GM04504 (cell line): ENCODE results near the gene KCNA10.
"Not testable (repeated sequence)": the region's sequence is repeated elsewhere in the genome, so short reads cannot be mapped to it uniquely, and the experiment has no call there.

ENCODE experiments used
- DNase-seq: peaks from one replicate; pipeline ENCODE4 v3.0.0-alpha.2; 2012; ENCODE audit warnings: low read depth

Gene KCNA10

DNA sequence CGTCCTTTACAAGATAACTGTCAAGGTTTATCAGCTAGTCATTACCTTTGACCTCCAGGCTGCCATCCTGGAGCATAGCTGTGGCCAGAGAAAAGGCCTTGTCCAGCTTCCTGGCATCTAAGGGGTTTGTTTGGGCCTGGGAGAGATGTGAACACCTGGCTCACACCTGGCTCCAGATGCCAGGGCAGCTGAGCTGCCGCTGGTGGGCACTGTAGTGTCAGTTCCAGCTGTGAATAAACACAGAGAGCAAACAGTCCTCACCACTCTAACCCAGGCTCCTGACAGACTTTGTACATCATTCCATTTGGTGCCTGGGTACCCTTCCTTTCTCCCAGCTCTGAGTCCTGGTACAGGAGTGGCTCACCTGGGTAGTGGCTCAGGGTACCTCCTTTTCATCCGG lies 14.3 kb upstream of the KCNA10 start:
- DNase-seq: no peak

DNA sequence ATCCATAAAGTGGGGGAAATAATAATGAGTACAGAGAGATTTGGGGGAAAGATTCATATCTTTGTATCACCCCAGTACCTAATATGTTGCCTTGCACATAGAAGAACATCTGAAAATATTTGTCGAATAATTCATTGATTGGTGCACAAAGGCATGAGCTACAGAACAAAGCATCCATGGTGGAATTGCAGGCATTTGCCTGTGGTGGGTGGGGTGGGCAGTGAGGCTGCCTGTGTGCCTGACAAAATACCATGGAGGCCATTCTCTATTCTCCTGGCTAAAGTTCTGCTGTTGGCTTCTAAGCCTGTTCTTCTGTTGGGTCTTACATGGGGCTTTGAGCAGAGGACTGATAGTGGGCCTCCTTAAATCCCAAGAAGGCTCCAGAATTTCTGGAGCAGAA lies 10.0 kb upstream of the KCNA10 start:
- no peak for DNase-seq

DNA sequence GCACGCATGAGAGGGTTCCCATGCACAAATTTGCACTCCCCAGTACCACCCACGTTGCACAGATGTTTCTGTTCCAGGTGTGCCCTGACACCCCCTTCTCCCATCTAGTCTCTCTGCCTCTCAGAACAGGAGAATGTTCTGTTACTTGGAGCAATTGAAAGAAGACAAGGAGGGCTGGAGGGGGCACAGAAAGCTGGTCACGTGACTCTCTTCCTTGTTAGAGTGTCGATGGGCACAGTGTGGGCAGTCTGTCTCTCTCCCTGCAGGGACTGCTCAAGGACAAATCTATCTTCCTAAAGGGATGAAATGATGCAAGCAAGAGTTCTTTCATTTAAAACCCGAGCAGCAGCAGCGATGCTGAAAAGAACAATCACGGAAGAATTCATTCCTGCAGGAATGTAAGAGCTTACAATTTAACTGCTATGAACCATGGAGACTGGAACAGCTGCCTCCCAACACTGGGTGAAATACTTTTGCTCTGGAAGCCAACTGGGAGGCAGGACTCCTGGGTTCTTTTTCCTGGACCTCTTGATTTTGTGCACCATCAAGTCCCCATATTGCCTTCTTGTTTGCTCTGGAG lies 7.3 kb upstream of the KCNA10 start:
- no peak for DNase-seq

DNA sequence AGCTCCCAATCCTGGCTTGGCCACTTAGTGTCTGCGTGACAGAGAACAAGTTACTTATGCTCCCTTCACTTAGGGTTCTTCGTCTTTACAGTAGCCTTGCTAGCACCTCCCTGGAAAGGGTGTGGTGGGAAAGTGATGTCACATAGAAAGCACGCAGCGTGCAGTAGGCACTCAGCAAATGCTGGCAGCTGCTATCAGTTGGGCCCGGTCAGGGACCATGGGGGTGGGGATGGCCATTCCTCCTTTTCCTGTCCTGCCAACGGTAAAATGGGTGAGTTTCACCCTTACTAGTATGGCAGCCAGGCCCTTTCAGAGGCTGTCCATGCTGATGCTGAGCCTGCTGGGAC lies 6.2 kb upstream of the KCNA10 start:
- no peak for DNase-seq

DNA sequence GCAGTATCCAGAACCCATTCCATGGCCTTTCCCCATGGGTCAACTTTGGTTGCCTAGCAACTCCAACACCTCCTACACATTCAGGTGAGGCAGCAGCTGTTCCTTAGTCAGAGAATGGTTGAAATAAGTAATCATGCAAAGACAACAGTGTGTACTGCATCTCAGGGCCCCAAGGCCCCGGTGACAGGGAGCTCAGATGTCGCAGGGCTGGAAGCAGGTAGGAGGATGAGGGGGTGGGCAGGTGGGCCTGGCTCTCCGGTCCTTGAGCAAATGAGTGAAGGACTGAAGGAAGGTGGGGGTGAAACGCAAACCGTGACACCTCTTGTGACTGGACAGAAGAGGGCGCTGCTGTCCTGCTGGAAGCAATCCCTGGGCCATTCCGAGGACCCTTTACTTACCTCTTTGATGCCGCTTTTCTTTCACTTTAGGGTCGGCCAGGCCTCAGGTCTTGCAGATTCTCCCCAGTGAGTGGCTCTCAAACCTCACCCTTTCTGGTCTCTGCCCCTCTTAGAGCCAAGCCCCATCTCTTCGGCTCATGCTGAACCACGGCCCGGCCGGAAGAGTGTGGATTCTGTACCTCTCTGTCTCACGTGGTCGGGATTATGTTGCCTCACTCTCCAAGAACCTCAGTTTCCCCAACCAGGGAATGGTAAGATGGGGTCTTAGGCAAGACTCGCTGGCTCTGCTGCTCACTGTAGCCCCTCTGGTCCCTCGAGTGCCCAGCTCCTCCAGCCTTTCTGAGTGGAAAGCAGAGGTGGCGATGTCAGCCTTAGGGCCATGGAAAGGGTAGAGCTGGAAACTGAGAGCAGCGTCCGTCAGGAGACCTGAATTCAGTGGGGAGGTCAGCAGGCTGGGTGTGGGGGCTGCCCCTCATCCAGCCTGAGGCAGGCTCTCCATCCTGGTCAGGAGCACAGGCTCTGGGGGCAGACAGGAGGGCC lies 5.6 kb upstream of the KCNA10 start:
- no peak for DNase-seq

DNA sequence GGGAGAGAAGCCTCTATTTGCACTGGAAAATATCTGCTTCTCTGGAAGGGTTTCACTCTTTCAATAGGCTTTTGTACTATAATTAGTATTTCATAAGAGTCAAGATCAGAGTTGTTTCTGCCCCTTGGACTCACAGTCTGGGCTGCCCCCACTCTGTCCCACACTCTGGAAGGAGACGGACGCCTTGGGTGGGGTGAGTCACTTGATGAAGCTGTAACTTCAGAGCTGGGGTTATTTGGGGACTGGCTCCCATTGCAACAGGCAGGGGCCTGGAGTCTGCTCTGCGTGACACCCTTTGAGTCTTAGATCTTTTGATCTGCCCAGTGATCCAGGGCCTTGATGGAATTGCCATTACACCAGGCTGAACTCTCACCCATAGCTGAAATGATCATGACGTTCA lies 4.0 kb upstream of the KCNA10 start:
- DNase-seq: peak; percentile 7

DNA sequence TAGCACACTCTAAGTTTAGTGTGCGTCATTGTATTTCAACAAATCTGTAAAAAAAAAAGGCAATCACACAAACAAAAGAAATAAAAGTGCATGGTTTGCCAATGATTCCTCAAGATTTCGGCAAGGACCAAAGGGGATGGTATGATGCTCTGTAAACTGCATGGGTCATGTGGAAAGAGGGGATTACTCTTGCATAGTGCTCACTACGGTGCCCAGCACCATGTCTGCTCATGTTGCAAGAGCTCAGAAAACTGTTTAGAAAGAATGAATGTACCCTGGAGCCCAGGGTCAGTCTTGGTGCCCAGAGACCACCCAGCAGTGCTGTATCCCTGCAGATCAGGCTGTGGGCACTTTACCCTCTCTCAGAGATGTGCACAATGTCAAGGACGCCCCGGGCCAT lies 3.6 kb upstream of the KCNA10 start:
- no peak for DNase-seq

DNA sequence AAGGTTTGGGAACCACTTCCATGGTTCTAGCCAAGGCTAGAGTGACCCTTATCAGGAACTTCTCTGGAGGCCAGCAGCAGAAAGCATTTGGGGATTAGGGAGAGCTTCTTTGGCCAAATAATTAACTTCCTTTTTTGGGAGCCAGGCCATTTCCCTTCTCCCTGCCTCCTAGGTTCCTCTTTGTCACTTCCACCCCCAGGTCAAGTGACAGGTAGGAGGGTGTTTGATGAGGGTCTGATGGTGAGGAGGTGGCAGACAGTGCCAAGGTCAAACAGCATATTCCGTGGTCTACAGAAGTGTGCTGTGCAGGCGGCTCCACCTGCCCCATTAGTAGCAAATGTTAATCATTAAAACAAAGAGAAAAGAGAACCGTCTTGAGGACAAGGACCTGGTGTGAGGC lies 1.9 kb upstream of the KCNA10 start:
- no peak for DNase-seq

DNA sequence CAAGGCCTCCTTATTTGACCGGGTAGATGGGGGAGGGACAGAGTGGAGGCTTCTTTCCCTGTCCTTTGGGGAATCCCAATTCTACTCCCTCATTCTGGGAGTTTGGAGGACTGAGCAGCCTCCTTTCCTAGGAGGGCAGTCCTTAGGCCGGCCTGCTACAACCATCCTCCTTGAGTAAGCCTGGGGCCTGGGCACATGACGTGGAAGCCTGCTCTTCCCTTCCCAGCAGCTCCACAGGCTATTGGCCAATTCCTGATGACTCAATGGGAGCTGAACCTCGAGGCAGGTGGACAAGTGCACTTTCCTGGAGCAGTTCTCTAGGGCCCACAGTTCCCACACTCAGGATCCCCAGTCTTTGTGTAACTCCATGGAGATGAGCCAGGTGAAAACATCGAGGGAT lies 3.1 kb downstream of the KCNA10 start:
- DNase-seq: no peak

DNA sequence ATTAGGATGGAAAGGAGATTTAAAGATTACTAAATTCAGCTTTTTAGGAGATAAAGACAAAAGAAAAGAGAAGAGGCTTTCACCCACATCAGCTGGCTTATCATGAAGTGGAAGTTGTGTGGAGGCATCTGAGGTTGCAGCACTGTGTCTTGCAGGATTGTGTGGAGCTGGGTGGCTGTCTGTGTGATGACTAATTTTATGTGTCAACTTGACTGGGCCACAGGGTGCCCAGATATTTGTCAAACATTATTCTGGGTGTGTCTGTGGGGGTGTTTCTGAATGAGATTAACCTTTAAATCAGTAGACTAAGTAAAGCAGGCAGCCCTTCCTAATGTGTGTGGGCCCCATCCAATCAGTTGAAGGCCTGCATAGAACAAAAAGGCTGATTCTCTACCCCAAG lies 3.9 kb downstream of the KCNA10 start:
- DNase-seq: no peak

DNA sequence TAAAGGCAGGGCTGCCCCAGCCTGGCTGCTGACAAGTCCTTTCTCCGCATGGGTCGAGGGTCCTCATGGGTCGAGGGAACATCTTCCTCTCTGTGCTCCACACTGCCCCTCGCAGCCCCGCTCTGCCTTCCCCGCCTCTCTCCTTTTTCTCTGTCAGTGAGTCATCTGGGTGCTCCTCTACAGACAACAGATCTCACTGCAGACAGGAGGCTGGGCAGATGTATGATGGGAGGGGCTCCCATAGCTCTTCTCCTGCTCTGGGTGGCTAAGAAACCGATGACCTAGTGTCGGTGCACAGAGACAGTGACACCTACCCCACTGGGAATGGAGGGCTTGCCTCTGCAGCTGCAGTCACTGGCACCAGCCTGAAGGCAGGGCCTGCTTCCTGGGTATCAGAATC lies 5.5 kb downstream of the KCNA10 start:
- no peak for DNase-seq

DNA sequence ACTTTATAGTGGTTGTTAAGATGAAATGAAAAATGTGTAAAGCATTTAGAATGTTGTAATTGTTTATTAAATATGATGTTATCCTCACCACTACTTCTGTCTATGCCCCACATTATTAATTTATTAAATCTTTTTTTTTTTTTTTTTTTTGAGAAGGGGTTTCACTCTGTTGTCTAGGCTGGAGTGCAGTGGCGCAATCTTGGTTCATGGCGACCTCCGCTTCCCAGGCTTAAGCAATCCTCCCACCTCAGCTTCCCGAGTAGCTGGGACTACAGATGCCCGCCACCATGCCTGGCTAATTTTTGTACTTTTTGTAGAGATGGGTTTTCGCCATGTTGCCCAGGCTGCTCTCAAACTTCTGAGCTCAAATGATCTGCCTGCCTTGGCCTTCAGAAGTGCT lies 7.5 kb downstream of the KCNA10 start:
- no peak for DNase-seq

DNA sequence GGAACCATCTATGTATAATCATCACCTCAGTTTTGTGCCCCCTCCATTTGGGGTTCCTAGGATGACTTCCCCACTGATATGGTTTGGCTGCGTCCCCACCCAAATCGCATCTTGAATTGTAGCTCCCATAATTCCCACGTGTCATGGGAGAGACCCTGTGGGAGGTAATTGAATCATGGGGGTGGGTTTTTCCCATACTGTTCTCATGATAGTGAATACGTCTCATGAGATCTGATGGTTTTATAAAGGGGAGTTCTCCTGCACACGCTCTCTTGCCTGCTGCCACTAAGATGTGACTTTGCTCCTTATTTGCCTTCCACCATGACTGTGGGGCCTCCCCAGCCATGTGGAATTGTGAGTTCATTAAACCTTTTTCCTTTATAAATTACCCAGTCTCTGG lies 8.1 kb downstream of the KCNA10 start:
- DNase-seq: not testable (repeated sequence)

DNA sequence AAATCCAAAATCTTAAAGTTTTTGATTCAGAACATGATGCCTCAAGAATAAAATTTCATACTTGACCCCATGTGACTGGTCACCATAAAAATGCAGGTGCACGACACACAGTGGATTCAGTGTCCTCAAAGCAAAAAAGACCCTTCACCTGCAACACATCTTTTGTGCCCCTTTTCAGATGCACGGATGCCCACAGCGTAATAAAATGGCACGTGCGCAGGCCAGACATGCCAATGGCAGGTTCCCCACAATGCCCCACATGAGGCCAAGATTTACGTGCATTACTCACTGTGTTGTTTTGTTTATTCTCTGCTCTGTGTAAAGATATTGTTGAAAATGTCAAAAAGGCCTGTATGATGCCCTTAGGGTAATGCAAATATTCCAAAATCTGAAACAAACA lies 9.3 kb downstream of the KCNA10 start:
- DNase-seq: no peak

DNA sequence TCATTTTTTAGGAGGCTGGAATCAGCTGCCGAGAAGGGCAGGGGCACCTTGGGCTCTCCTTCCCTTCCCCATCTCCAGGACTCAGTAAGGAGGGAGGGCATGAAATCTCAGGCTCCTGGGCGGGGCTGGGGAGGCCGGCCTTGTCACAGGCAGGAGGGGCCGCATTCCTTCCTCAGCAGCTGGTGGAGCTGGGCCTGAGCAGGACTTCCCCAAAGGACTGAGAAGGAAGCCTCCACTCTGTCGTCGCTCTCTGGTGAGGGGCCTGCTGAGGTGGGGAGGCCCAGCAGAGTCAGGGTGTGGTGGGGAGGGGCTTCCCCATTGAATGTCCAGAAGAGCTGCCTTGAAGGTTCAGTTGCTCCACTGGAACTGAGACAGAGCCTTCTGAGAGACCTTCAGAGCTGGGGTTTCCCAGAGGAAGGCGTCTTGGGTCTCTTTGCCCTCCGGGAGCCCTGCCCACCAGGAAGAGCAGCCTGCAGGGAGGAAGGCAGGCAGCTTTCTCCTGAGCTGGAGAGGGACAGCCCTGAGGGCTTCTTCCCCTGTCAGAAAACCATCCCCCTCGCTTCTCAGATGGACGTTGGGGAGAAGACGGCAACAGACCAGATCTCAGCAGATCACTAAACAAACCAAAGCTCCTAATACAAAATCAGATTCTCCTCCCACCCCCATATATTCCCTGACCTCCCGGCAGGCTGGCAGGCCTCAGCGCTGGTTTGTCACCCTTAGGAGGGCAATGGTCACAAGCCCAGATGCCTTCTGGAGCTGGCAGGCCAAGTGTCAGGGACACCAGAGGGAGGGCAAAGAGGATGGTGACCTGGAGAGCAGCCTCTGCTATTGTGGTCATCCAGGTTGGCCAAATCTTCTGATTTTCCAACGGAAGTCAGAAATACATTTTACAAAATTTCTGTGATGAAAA lies 10.7 kb downstream of the KCNA10 start:
- no peak for DNase-seq

DNA sequence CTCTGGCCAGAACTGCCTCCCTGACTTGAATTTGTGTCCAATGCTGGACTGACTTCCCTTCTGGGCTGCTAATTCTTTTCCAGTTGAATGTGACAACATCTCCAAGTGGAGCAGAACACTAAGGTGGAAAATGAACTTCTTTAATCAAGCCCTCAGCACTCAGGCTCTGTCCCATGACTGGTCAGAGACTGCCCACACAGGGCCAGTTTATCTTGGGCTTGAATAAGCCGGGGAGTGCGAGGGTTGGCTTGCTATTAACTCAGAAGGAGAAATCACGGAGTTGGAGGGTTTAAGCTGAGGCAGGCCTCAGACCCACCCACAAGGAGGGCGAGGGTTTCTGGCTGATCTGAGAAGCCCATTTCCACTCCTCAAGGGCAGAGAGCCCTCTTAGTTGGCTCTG lies 12.4 kb downstream of the KCNA10 start:
- no peak for DNase-seq

DNA sequence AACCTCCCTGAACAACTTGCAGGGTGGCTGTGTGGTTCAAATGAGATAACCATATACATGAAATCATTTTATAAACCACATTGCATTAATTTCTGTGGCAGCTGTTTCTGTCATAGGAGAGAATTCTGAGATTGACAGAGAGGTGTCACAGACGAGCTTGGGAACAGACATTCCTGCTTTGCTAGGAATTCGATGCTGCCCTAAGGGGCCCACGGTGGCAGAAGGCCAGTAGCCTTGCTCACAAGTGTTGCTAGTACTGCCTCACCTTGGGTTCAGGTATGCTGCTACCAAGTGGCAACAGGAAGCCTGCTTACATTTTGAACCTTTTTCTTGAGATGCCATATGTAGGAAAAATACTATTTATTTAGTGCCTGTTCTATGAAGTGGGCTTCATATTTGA lies 13.4 kb downstream of the KCNA10 start:
- no peak for DNase-seq

DNA sequence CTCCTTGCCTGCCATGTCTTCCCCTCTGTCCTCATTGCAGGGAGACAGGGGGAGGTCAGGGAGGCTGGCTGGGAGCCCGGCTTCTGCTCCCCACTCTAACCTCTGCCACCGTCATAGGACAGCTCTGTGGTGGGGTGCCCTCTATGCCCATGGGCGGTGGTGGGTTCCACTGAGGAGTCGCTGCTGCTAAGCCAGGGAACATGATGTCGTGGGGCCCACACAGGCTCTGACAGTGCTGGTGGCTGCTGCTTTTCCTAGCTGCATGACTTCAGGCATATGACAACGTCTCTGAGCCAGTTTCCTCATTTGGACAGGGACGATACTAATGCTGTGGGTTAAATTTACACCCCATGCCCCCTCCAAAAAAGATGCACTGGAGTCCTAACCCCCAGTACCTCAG lies 14.7 kb downstream of the KCNA10 start:
- DNase-seq: no peak

DNA sequence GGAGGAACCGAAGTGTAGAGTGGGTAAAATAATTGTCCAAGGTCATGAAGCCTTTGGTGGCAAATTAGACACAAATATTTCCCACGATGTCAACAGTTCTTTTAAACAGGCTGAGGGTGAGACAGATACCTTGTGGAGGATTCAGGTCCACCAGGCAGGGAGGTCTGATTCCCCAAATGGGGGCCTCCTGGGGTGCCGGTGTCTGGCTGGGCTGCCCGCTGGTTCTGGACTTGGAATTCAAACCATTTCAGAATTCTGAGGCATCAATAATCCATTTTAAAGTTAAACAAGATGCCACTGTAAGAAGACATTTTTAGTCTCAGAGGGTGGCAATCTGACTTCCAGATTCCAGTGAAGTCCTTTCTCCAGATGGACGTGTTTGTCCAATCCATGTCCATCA lies 15.5 kb downstream of the KCNA10 start:
- no peak for DNase-seq

DNA sequence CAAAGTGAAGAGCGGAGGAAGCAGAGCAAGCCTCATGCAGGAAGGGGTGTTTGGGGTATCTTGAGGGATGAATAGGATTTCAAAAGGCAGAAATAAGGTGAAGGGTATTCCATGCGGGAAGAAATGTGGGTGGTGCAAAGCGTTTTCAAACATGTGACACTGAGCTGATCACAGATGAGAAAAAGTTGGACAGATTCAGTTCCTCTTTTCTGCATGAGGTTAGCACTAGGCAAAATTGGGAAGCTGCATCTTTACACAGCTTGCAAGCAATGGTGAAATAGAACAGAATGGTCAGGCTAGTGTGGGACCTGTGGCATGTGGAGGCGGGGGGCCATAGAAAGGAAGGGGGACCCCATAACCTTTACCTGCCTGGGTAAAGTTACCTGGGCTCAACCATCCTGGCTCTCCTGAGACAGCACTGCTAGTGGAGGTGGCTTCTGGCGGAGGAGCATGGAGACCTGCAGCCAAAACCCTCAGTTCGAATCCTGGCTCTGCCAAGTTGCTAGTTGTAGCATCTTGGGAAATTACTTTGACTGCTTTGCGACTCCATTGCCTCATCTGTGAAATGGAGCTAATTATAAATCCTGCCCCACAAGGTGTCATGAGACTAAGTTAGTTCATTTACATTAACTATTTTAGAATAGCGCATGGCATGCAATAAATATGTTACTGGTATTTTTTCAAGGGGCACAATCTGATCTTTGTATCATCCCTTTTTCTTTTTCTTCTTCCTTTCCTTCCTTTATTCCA lies 16.4 kb downstream of the KCNA10 start:
- no peak for DNase-seq

DNA sequence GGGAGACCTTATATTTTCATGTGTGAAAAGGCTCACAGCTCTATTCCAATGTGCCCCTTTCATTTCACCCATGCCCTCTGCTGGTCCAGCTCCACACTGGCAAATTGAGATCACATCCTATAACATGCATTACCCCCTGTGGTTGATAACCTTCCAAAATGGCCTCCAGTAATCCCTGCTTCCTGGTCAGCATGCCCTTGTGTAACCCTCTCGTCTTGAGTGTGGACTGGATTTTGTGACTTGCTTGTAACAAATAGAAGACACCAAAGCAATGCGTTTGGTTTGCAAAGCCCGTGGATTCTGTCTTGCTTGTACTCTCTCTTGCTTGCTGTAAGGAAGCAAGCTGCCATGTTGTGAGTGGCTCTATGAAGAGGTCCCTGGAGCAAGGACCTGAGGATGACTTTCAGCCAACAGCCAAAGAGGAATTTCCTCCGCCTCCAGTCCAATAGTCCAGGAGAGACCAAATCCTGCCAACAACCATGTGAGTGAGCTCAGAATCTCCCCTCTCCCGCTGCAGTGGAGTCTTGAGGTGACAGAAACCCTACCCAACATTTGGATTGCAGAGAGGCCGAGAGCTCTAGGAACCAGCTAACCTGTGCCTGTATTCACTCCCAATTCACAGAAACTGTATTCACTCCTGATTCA lies 17.4 kb downstream of the KCNA10 start:
- no peak for DNase-seq

DNA sequence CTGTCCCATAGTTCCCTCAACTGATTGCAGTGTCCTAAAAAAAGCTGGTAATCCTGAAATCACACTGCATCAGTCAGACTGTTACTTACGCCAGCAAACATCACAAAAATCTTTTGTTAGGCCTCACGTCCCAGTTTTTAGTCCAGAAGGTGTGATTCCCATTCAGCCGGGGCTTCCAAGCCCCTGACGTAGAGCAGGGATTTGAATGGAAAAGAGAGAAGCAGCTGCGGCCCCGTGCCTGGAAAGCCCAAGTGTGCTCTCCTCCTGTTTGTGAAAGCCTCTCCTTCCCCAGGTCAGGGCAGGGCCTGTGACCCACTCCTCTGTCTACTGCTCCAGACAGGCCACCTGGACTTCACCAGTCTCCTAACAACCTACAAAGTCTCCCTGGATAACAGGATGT lies 20.7 kb downstream of the KCNA10 start:
- no peak for DNase-seq
